ENCODE results near the gene RGP1. TPM values are rescaled to one million over a fixed set of nuclear protein-coding genes. Genes with fewer than 3 reads are reported as not detected.

Gene RGP1
- total RNA-seq, 8 experiments from 2014 or later: 11.0 to 31.0 (median 14.4) TPM

Other genes with a start within 250 kb of the RGP1 start
- gene TESK1, start 144.0 kb upstream of the RGP1 start, total RNA-seq: 10 to 100 TPM; 15.9 to 30.6 (median 23.0) TPM
- gene CD72, start 130.9 kb upstream of the RGP1 start, total RNA-seq: 1 to 10 TPM in 5 of 8 experiments, under 1 TPM in 3; 0.50 to 3.8 (median 1.3) TPM
- under 1 TPM in 3 of 8 experiments, not detected in 5; 0.36 to 0.62 (median 0.46) TPM for gene SIT1, start 98.4 kb upstream of the RGP1 start, total RNA-seq
- over 10,000 TPM; 12,611 to 65,418 (median 21,607) TPM for gene RMRP, start 91.3 kb upstream of the RGP1 start, total RNA-seq
- 10 to 100 TPM in 5 of 8 experiments, 1 to 10 TPM in 3; 4.3 to 26.4 (median 18.8) TPM for gene CCDC107, start 91.0 kb upstream of the RGP1 start, total RNA-seq
- gene ARHGEF39, start 84.1 kb upstream of the RGP1 start, total RNA-seq: 1 to 10 TPM in 6 of 8 experiments, under 1 TPM in 2; 0.41 to 7.2 (median 3.0) TPM
- 1 to 10 TPM in 1 of 8 experiments, under 1 TPM in 2, not detected in 5; 0.60 to 1.8 (median 0.87) TPM for gene CA9, start 75.4 kb upstream of the RGP1 start, total RNA-seq
- gene TPM2, start 59.4 kb upstream of the RGP1 start, total RNA-seq: 100 to 1,000 TPM in 2 of 8 experiments, 10 to 100 TPM in 3, 1 to 10 TPM in 3; 6.1 to 470 (median 68.3) TPM
- 100 to 1,000 TPM in 1 of 8 experiments, 10 to 100 TPM in 6, 1 to 10 TPM in 1; 6.9 to 138 (median 44.6) TPM for gene TLN1, start 17.1 kb upstream of the RGP1 start, total RNA-seq
- 10 to 100 TPM; 24.7 to 77.7 (median 56.2) TPM for gene CREB3, start 16.6 kb upstream of the RGP1 start, total RNA-seq
- 100 to 1,000 TPM in 1 of 8 experiments, 10 to 100 TPM in 7; 24.5 to 128 (median 53.7) TPM for gene GBA2, start 59 bp upstream of the RGP1 start, total RNA-seq
- gene MSMP, start 5.0 kb downstream of the RGP1 start, total RNA-seq: not detected
- gene NPR2, start 42.3 kb downstream of the RGP1 start, total RNA-seq: 10 to 100 TPM in 5 of 8 experiments, 1 to 10 TPM in 3; 5.5 to 37.8 (median 14.6) TPM
- gene SPAG8, start 63.0 kb downstream of the RGP1 start, total RNA-seq: 10 to 100 TPM in 1 of 8 experiments, 1 to 10 TPM in 6, under 1 TPM in 1; 0.31 to 21.9 (median 2.4) TPM
- gene HINT2, start 65.8 kb downstream of the RGP1 start, total RNA-seq: 10 to 100 TPM; 30.5 to 62.8 (median 42.9) TPM
- under 1 TPM; 0.07 to 0.76 (median 0.25) TPM for gene FAM221B, start 79.4 kb downstream of the RGP1 start, total RNA-seq
- gene TMEM8B, start 79.9 kb downstream of the RGP1 start, total RNA-seq: 10 to 100 TPM in 5 of 8 experiments, 1 to 10 TPM in 3; 2.4 to 17.0 (median 13.2) TPM
- under 1 TPM in 4 of 8 experiments, not detected in 4; 0.27 to 0.97 (median 0.40) TPM for gene OR13J1, start 121.1 kb downstream of the RGP1 start, total RNA-seq
- gene HRCT1, start 156.9 kb downstream of the RGP1 start, total RNA-seq: 1 to 10 TPM in 4 of 8 experiments, under 1 TPM in 3, not detected in 1; 0.27 to 1.8 (median 1.0) TPM
- under 1 TPM in 5 of 8 experiments, not detected in 3; 0.11 to 0.91 (median 0.25) TPM for gene SPAAR, start 160.2 kb downstream of the RGP1 start, total RNA-seq
- gene OR2S2, start 208.9 kb downstream of the RGP1 start, total RNA-seq: 1 to 10 TPM in 1 of 8 experiments, under 1 TPM in 4, not detected in 3; 0.31 to 3.5 (median 0.40) TPM